K562 (cell line): ENCODE data around the gene P2RX1. TPM values are rescaled to one million over a fixed set of nuclear protein-coding genes. Genes with fewer than 3 reads are reported as not detected.

ENCODE experiments used
- ATAC-seq: fragments of 200-7000 bp; cut with Tn5 transposase; 3 replicates; pipeline ENCODE4 v1.9.1; 2020; ENCODE audit warnings: moderate library complexity
- BruUV-seq: library from RNA; stranded (reverse); fragments of 400-500 nt; replicated peaks from 2 replicates; lab custom pipeline; 2021; lab: Mats Ljungman, UMichigan
- CTCF ChIA-PET: fragments of 300-600 bp; formaldehyde crosslinking; extraction: SDS; loops from one replicate; lab custom pipeline; 2021; ENCODE audit warnings: low intra/inter-chr PET ratio; lab: Yijun Ruan, JAX
- POLR2A ChIA-PET: fragments of 300-600, 350-650 bp; sonication (Branson Sonifier 250); formaldehyde crosslinking; extraction: SDS; loops from one replicate; lab custom pipeline; 2021; ENCODE audit warnings: antibody characterized with exemption, inconsistent platforms; lab: Yijun Ruan, JAX
- DNase-seq, 4 experiments: peaks; one replicate each; pipeline versions ENCODE4 v3.0.0 to v3.0.0-alpha.2; 2011 to 2018; ENCODE audit warnings: low spot score in 3 of 4, mixed read lengths in 3 of 4; ENCODE audit errors: extremely low read depth in 1 of 4
- FAIRE-seq: peaks from 2 replicates; lab custom pipeline; 2011; peaks lifted over from hg19 to GRCh38; lab: Jason Lieb, UNC
- H2AFZ ChIP-seq: 2 replicates; pipeline ENCODE4 v1.6.0; 2011; ENCODE audit warnings: low read depth, low read length, control low read depth, inconsistent platforms
- H3K27ac ChIP-seq: fragments of 200-600 bp; 3 replicates; pipeline ENCODE4 v1.8.0; 2011; ENCODE audit warnings: low read depth, mild to moderate bottlenecking, control low read depth, inconsistent platforms, low read length, moderate library complexity, mixed read lengths; ENCODE audit errors: extremely low read depth
- H3K27me3 ChIP-seq, 2 experiments: fragments of 300-600 bp in 1 of 2; 2 replicates in 1 of 2; 3 replicates in 1 of 2; pipeline versions ENCODE4 v1.6.0 to v1.8.0; 2011; ENCODE audit warnings: inconsistent platforms in 2 of 2, low read length in 2 of 2, mild to moderate bottlenecking in 1 of 2, mixed read lengths in 1 of 2, moderate library complexity in 1 of 2; ENCODE audit not compliant: control insufficient read depth in 2 of 2, insufficient read depth in 2 of 2
- H3K36me3 ChIP-seq: fragments of 300-600 bp; 3 replicates; pipeline ENCODE4 v1.8.0; 2011; ENCODE audit warnings: mild to moderate bottlenecking, low read length, inconsistent platforms; ENCODE audit not compliant: control insufficient read depth, insufficient read depth
- H3K4me1 ChIP-seq, 2 experiments: fragments of 200-600 bp in 1 of 2; replicated peaks in 1 of 2; 2 replicates in 1 of 2; 3 replicates in 1 of 2; pipeline versions ENCODE4 v1.5.1 to v1.8.0; 2011; ENCODE audit warnings: inconsistent platforms in 2 of 2, low read length in 2 of 2, mild to moderate bottlenecking in 1 of 2, mixed read lengths in 1 of 2, moderate library complexity in 1 of 2; ENCODE audit not compliant: control insufficient read depth in 2 of 2, insufficient read depth in 2 of 2
- H3K4me2 ChIP-seq: 2 replicates; pipeline ENCODE4 v1.6.1; 2011; ENCODE audit warnings: low read length, control low read depth, inconsistent platforms, mixed read lengths; ENCODE audit not compliant: insufficient read depth
- H3K4me3 ChIP-seq: fragments of 200-600 bp; sonication (generic), shearing (Covaris generic); 2 replicates; pipeline ENCODE4 v1.5.1; 2016; ENCODE audit warnings: control low read depth, inconsistent platforms
- H3K79me2 ChIP-seq: fragments of 200-600 bp; 3 replicates; pipeline ENCODE4 v1.8.0; 2011; ENCODE audit warnings: low read length, inconsistent platforms; ENCODE audit not compliant: control insufficient read depth, insufficient read depth
- H3K9ac ChIP-seq, 2 experiments: 2 replicates each; pipeline versions ENCODE4 v1.6.0 to v1.6.1; 2011; ENCODE audit warnings: low read depth in 2 of 2, low read length in 2 of 2, control low read depth in 1 of 2, inconsistent platforms in 1 of 2, mild to moderate bottlenecking in 1 of 2, mixed read lengths in 1 of 2; ENCODE audit not compliant: insufficient read depth in 1 of 2
- H3K9me1 ChIP-seq: one replicate; pipeline ENCODE4 v1.6.0; 2011; ENCODE audit warnings: inconsistent platforms, mild to moderate bottlenecking, low read length, moderate library complexity; ENCODE audit not compliant: control insufficient read depth, insufficient read depth
- H3K9me3 ChIP-seq: replicated peaks from 2 replicates; pipeline ENCODE4 v1.5.1; 2011; ENCODE audit warnings: low read depth, low read length, inconsistent platforms; ENCODE audit not compliant: control insufficient read depth, insufficient read depth
- H4K20me1 ChIP-seq: replicated peaks from 2 replicates; pipeline ENCODE4 v1.6.1; 2011; ENCODE audit warnings: low read length, inconsistent platforms, mixed read lengths; ENCODE audit not compliant: control insufficient read depth, insufficient read depth
- BCOR ChIP-seq: fragments of 450-650 bp; IDR thresholded peaks from 2 replicates; pipeline ENCODE4 v1.6.1; 2016
- BRCA1 ChIP-seq, 2 experiments: fragments of 450-650 bp in 1 of 2; sonication (generic) in 1 of 2; formaldehyde crosslinking in 1 of 2; IDR thresholded peaks; 2 replicates each; pipeline versions ENCODE4 v1.5.0 to v1.6.1; 2017 to 2020; ENCODE audit warnings: mild to moderate bottlenecking in 1 of 2, missing genetic modification reagents in 1 of 2
- CREB1 ChIP-seq, 2 experiments: sonication (generic) in 1 of 2; formaldehyde crosslinking in 1 of 2; IDR thresholded peaks; 2 replicates each; pipeline versions ENCODE4 v1.6.1 to v1.8.0; 2012 to 2022; ENCODE audit warnings: inconsistent platforms in 1 of 2, mild to moderate bottlenecking in 1 of 2, missing genetic modification reagents in 1 of 2, moderate library complexity in 1 of 2
- ETV1 ChIP-seq: fragments of 450-650 bp; conservative IDR thresholded peaks from 2 replicates; pipeline ENCODE4 v1.6.1; 2016; ENCODE audit warnings: missing genetic modification characterization, control low read depth, low read depth, missing compliant biosample characterization
- HMG20B ChIP-seq: fragments of 250-450 bp; sonication (Bioruptor Pico); IDR thresholded peaks from 2 replicates; pipeline ENCODE4 v1.5.0; 2021; ENCODE audit warnings: mild to moderate bottlenecking
- MECOM ChIP-seq: fragments of 250-450 bp; sonication (Bioruptor Pico); IDR thresholded peaks from 2 replicates; pipeline ENCODE4 v1.8.0; 2022; ENCODE audit warnings: inconsistent platforms
- POLR2AphosphoS5 ChIP-seq: IDR thresholded peaks from 2 replicates; pipeline ENCODE4 v1.6.1; 2011; ENCODE audit warnings: mild to moderate bottlenecking, low read depth, low read length, moderate library complexity; ENCODE audit not compliant: control insufficient read depth, insufficient read depth
- RBM25 ChIP-seq: fragments of 200-400 bp; formaldehyde crosslinking; IDR thresholded peaks from 2 replicates; pipeline ENCODE4 v1.6.1; 2018; ENCODE audit warnings: low read length, low read depth, moderate library complexity; ENCODE audit not compliant: severe bottlenecking
- SMARCE1 ChIP-seq: fragments of 450-650 bp; IDR thresholded peaks from 2 replicates; pipeline ENCODE4 v1.7.1; 2016; ENCODE audit warnings: mild to moderate bottlenecking
- ZFP36 ChIP-seq: fragments of 150-350 bp; IDR thresholded peaks from 2 replicates; pipeline ENCODE4 v1.6.1; 2018; ENCODE audit warnings: low read length, low read depth; ENCODE audit not compliant: partially characterized antibody
- WGBS: fragments of 100-300 bp; shearing (Covaris generic); methylation state at CpG from one replicate; pipeline ENCODE4 v1.1.6; 2016; ENCODE audit warnings: low coverage, mixed read lengths; ENCODE audit not compliant: insufficient coverage; ENCODE audit errors: missing lambda C conversion rate; 5-methylcytosine and 5-hydroxymethylcytosine counted together
- in situ Hi-C: fragments of 300-500 bp; cut with MboI; formaldehyde crosslinking; loops from 4 replicates; pipeline ENCODE4 v1.15.0; 2018; ENCODE audit warnings: inconsistent platforms, mixed read lengths
- intact Hi-C: fragments of 100-400 bp; cut with micrococcal nuclease; formaldehyde crosslinking; loops from 2 replicates; pipeline ENCODE4 v1.14.2; 2022
- polyA plus RNA-seq, 8 experiments: library from polyadenylated mRNA; depleted of rRNA in 4 of 8; stranded (reverse) in 5 of 8; unstranded in 3 of 8; fragments of >200 nt; fragmentation: Nextera tagmentation in 2 of 8; fragmentation: Illumina TruSeq in 1 of 8; extraction: Ambion mirVana in 2 of 8; extraction: Trizol in 1 of 8; gene quantifications; 2 replicates each; pipeline versions ENCODE4 v1.2.1 to v1.2.3, GENCODE V29; 2011 to 2014; ENCODE audit warnings: inconsistent platforms in 1 of 8, missing spikeins in 1 of 8
- total RNA-seq, 7 experiments: library from RNA; depleted of rRNA in 6 of 7; stranded (reverse); fragments of >200 nt in 6 of 7; fragmentation: Illumina TruSeq in 2 of 7; extraction: Trizol in 2 of 7; gene quantifications; 2 replicates each; pipeline versions ENCODE4 v1.2.1 to v1.2.3, GENCODE V29; 2011 to 2021; ENCODE audit warnings: low replicate concordance in 1 of 7
- TF ChIP-seq, protein P1 (sequence below): fragments of 450-650 bp; IDR thresholded peaks from 2 replicates; pipeline ENCODE4 v1.6.1; 2016; ENCODE audit warnings: low read depth
- TF ChIP-seq, protein P2 (sequence below): fragments of 250-450 bp; sonication (Bioruptor Pico); IDR thresholded peaks from 2 replicates; pipeline ENCODE4 v1.4.0; 2020

The P2RX1 gene
- total and polyA plus RNA-seq, 9 of the 15 experiments (the other 6 are each of a cell fraction or from before 2014, with no cell fraction given) = 0.27 to 20.3 (median 10.3) TPM

DNA sequence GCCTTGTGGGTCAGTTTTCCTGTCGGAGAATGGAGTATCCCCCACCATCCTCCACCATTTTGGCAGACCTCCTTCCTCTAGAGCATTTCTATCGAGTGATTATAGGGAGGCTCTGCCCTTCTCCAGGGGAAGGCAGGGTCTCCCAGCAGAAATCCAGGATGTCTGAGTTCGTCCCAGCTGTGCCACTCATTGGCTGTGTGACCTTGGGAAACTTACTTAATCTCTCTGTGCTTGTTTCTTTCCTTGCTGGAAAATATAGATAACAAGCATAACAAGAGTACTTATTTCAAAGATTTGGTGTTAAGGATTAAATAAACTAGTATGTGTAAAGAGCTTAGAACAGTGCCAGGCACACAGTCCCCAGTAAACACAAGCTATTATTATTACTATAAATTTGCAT, 33.2 kb upstream of the P2RX1 start:
- WGBS = 64% methylated on average over 3 of the region's 3 CpGs
- FAIRE-seq = no peak
- Histone ChIP-seq H3K27me3 (no peaks in the 10 kb centered on the region), H2AFZ (no peak overlapping the region), H3K9me3 (no peaks in the 10 kb centered on the region), H3K27ac (no peak overlapping the region), H3K36me3 (peaks cover 45% of the 10 kb centered on the region; the same call in 2 of the 3 replicates), H3K9ac (no peak overlapping the region), H3K9me1 (no peaks in the 10 kb centered on the region), H3K79me2 (no peaks in the 10 kb centered on the region), H3K4me1 (peaks cover 2 to 30% of the 10 kb centered on the region in 2 experiments; a peak in 3 of 5 replicates), H3K4me3 (no peak overlapping the region), H4K20me1 (no peaks in the 10 kb centered on the region), H3K4me2 (no peak overlapping the region)
- no TSS peak for BruUV-seq
- in situ Hi-C loops (no loop called here), intact Hi-C loops (no loop called here)
- DNase-seq = no peak
- TF ChIP-seq CREB1 (IDR thresholded peaks at IDR 0.05) (no peak), CREB1 (CRISPR knock-in tag; IDR thresholded peaks at IDR 0.05) (no peak), SMARCE1 (no peak), ZFP36 (peak; percentile 31), POLR2AphosphoS5 (no peak), HMG20B (no peak), MECOM (CRISPR knock-in tag) (no peak), BCOR (peak; percentile 53; the same call in 1 of the 2 replicates), BRCA1 (IDR thresholded peaks at IDR 0.05) (no peak), BRCA1 (CRISPR knock-in tag; IDR thresholded peaks at IDR 0.05) (no peak), ETV1 (no peak), RBM25 (peak; percentile 60)
- TF ChIP-seq, protein P1, sequence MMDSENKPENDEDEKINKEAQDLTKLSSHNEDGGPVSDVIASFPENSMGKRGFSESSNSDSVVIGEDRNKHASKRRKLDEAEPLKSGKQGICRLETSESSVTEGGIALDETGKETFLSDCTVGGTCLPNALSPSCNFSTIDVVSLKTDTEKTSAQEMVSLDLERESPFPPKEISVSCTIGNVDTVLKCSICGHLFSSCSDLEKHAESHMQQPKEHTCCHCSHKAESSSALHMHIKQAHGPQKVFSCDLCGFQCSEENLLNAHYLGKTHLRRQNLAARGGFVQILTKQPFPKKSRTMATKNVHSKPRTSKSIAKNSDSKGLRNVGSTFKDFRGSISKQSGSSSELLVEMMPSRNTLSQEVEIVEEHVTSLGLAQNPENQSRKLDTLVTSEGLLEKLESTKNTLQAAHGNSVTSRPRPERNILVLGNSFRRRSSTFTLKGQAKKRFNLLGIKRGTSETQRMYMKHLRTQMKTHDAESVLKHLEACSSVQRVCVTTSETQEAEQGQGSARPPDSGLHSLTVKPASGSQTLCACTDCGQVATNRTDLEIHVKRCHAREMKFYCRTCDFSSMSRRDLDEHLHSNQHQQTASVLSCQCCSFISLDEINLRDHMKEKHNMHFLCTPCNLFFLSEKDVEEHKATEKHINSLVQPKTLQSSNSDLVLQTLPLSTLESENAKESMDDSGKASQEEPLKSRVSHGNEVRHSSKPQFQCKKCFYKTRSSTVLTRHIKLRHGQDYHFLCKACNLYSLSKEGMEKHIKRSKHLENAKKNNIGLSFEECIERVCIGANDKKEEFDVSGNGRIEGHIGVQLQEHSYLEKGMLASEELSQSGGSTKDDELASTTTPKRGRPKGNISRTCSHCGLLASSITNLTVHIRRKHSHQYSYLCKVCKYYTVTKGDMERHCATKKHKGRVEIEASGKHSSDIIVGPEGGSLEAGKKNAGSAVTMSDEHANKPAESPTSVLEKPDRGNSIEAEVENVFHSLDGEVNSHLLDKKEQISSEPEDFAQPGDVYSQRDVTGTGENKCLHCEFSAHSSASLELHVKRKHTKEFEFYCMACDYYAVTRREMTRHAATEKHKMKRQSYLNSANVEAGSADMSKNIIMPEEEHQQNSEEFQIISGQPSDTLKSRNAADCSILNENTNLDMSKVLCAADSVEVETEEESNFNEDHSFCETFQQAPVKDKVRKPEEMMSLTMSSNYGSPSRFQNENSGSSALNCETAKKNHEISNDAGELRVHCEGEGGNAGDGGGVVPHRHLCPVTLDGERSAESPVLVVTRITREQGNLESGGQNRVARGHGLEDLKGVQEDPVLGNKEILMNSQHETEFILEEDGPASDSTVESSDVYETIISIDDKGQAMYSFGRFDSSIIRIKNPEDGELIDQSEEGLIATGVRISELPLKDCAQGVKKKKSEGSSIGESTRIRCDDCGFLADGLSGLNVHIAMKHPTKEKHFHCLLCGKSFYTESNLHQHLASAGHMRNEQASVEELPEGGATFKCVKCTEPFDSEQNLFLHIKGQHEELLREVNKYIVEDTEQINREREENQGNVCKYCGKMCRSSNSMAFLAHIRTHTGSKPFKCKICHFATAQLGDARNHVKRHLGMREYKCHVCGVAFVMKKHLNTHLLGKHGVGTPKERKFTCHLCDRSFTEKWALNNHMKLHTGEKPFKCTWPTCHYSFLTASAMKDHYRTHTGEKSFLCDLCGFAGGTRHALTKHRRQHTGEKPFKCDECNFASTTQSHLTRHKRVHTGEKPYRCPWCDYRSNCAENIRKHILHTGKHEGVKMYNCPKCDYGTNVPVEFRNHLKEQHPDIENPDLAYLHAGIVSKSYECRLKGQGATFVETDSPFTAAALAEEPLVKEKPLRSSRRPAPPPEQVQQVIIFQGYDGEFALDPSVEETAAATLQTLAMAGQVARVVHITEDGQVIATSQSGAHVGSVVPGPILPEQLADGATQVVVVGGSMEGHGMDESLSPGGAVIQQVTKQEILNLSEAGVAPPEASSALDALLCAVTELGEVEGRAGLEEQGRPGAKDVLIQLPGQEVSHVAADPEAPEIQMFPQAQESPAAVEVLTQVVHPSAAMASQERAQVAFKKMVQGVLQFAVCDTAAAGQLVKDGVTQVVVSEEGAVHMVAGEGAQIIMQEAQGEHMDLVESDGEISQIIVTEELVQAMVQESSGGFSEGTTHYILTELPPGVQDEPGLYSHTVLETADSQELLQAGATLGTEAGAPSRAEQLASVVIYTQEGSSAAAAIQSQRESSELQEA = no peak
- TF ChIP-seq, protein P2, sequence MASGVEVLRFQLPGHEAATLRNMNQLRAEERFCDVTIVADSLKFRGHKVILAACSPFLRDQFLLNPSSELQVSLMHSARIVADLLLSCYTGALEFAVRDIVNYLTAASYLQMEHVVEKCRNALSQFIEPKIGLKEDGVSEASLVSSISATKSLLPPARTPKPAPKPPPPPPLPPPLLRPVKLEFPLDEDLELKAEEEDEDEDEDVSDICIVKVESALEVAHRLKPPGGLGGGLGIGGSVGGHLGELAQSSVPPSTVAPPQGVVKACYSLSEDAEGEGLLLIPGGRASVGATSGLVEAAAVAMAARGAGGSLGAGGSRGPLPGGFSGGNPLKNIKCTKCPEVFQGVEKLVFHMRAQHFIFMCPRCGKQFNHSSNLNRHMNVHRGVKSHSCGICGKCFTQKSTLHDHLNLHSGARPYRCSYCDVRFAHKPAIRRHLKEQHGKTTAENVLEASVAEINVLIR (CRISPR knock-in tag) = no peak
- ChIA-PET CTCF (no interaction called here), POLR2A (interaction anchor here (0.6 to 6.9 kb wide), 4 partner anchors 11 to 50 kb away, joined by 3 to 40 read pairs (median 4); no protein-coding TSS in a partner anchor)
- ATAC-seq = no peak
